Gastroesophageal sphincter (tissue), 3 donors: ENCODE measurements around the gene FBXL19.

Experiments
- EP300 ChIP-seq: sonication (generic); formaldehyde crosslinking; IDR thresholded peaks from one replicate; pipeline ENCODE4 v1.6.1; 2017; ENCODE audit warnings: antibody characterized with exemption, mild to moderate bottlenecking
- POLR2A ChIP-seq, 2 donors: fragments of 450-650 bp; IDR thresholded peaks; one replicate each; pipeline ENCODE4 v1.6.1; 2017; ENCODE audit warnings: antibody characterized with exemption in 2 of 2, mild to moderate bottlenecking in 2 of 2, moderate library complexity in 1 of 2
- TF ChIP-seq, protein P1 (sequence below), 4 experiments: fragments of 200-600 bp in 2 of 4; fragments of 450-650 bp in 2 of 4; sonication (generic) in 1 of 4; IDR thresholded peaks; one replicate each; pipeline ENCODE4 v1.5.1; 2017 to 2019; ENCODE audit warnings: antibody characterized with exemption in 4 of 4, mild to moderate bottlenecking in 2 of 4, moderate library complexity in 2 of 4

GRCh38 chr16:30991052-30991451, 67.7 kb downstream of the FBXL19 start:
- TF ChIP-seq, protein P1, sequence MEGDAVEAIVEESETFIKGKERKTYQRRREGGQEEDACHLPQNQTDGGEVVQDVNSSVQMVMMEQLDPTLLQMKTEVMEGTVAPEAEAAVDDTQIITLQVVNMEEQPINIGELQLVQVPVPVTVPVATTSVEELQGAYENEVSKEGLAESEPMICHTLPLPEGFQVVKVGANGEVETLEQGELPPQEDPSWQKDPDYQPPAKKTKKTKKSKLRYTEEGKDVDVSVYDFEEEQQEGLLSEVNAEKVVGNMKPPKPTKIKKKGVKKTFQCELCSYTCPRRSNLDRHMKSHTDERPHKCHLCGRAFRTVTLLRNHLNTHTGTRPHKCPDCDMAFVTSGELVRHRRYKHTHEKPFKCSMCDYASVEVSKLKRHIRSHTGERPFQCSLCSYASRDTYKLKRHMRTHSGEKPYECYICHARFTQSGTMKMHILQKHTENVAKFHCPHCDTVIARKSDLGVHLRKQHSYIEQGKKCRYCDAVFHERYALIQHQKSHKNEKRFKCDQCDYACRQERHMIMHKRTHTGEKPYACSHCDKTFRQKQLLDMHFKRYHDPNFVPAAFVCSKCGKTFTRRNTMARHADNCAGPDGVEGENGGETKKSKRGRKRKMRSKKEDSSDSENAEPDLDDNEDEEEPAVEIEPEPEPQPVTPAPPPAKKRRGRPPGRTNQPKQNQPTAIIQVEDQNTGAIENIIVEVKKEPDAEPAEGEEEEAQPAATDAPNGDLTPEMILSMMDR (IDR thresholded peaks at IDR 0.05), result no peak
- TF ChIP-seq EP300 (no peak), POLR2A (IDR thresholded peaks at IDR 0.05) (no peak)
